OCI-LY7 (cell line): ENCODE data around the gene GPR35. TPM values are rescaled to one million over a fixed set of nuclear protein-coding genes. Genes with fewer than 3 reads are reported as not detected.

Experiments
- BruUV-seq: library from RNA; stranded (reverse); fragments of 400-500 nt; replicated peaks from 2 replicates; lab custom pipeline; 2021; lab: Mats Ljungman, UMichigan
- CTCF ChIA-PET: fragments of 300-600 bp; sonication (Branson Sonifier 250); formaldehyde crosslinking; loops from one replicate; lab custom pipeline; 2022; ENCODE audit warnings: antibody characterized with exemption; ENCODE audit not compliant: unreplicated experiment; lab: Charles Lee
- POLR2A ChIA-PET: fragments of 300-600 bp; sonication (Branson Sonifier 250); formaldehyde crosslinking; loops from one replicate; lab custom pipeline; 2022; ENCODE audit warnings: antibody characterized with exemption; lab: Charles Lee
- DNase-seq: peaks from one replicate; pipeline ENCODE4 v3.0.0-alpha.2; 2015; ENCODE audit warnings: low spot score
- H2AFZ ChIP-seq: fragments of 200-600 bp; sonication (generic), shearing (Covaris generic); 2 replicates; pipeline ENCODE4 v1.6.1; 2014; ENCODE audit warnings: mild to moderate bottlenecking, antibody characterized with exemption, low read length, moderate library complexity
- H3K27ac ChIP-seq: fragments of 200-600 bp; sonication (generic); 2 replicates; pipeline ENCODE4 v1.5.1; 2014; ENCODE audit warnings: mixed run types, low read depth, mild to moderate bottlenecking, moderate library complexity, low read length, inconsistent platforms; ENCODE audit not compliant: poor library complexity, severe bottlenecking
- H3K36me3 ChIP-seq: fragments of 200-600 bp; sonication (generic); 2 replicates; pipeline ENCODE4 v1.6.1; 2014; ENCODE audit warnings: mild to moderate bottlenecking, antibody characterized with exemption, low read length, moderate library complexity, mixed read lengths; ENCODE audit not compliant: insufficient read depth
- H3K4me1 ChIP-seq: fragments of 200-600 bp; sonication (generic); 2 replicates; pipeline ENCODE4 v1.5.1; 2014; ENCODE audit warnings: mild to moderate bottlenecking, low read length; ENCODE audit not compliant: insufficient read depth, poor library complexity, severe bottlenecking
- H3K4me2 ChIP-seq: fragments of 200-600 bp; sonication (generic); 2 replicates; pipeline ENCODE4 v1.6.1; 2014; ENCODE audit warnings: mild to moderate bottlenecking, low read length
- H3K4me3 ChIP-seq: fragments of 200-600 bp; sonication (generic); 2 replicates; pipeline ENCODE4 v1.5.1; 2014; ENCODE audit warnings: mild to moderate bottlenecking, low read depth, low read length; ENCODE audit not compliant: poor library complexity, severe bottlenecking
- H3K79me2 ChIP-seq: fragments of 200-600 bp; sonication (generic); 2 replicates; pipeline ENCODE4 v1.6.1; 2016; ENCODE audit warnings: low read depth, mild to moderate bottlenecking, low read length, moderate library complexity, mixed read lengths; ENCODE audit not compliant: insufficient read depth
- H3K9me2 ChIP-seq: fragments of 200-600 bp; sonication (generic); 2 replicates; pipeline ENCODE4 v1.6.1; 2016; ENCODE audit warnings: mild to moderate bottlenecking, low read length, mixed read lengths; ENCODE audit not compliant: insufficient read depth
- H3K9me3 ChIP-seq: fragments of 200-600 bp; sonication (generic); 2 replicates; pipeline ENCODE4 v1.6.1; 2014; ENCODE audit warnings: mild to moderate bottlenecking, mixed run types, low read length, mixed read lengths
- H4K20me1 ChIP-seq: fragments of 200-600 bp; sonication (generic); 2 replicates; pipeline ENCODE4 v1.6.1; 2014; ENCODE audit warnings: mild to moderate bottlenecking, antibody characterized with exemption, low read length, moderate library complexity, mixed read lengths; ENCODE audit not compliant: insufficient read depth
- EZH2phosphoT487 ChIP-seq: fragments of 200-600 bp; sonication (generic); IDR thresholded peaks from 2 replicates; pipeline ENCODE4 v1.6.1; 2018; ENCODE audit warnings: low read depth, borderline replicate concordance, mild to moderate bottlenecking, mixed run types, antibody characterized with exemption, low read length, moderate library complexity, mixed read lengths
- intact Hi-C: fragments of 100-400 bp; cut with micrococcal nuclease; formaldehyde crosslinking; loops from one replicate; pipeline ENCODE4 v1.10.0; 2022; ENCODE audit not compliant: unreplicated experiment
- total RNA-seq, 2 experiments: library from RNA; depleted of rRNA in 1 of 2; stranded (reverse); fragments of >200 nt in 1 of 2; shearing (Covaris generic) in 1 of 2; gene quantifications; 2 replicates each; pipeline ENCODE4 v1.2.3, GENCODE V29; 2014 to 2022
- TF ChIP-seq, protein P1 (sequence below): fragments of 200-600 bp; sonication (generic); conservative IDR thresholded peaks from 2 replicates; pipeline ENCODE4 v1.5.1; 2014; ENCODE audit warnings: mild to moderate bottlenecking, antibody characterized with exemption, low read length, moderate library complexity, mixed read lengths

The GPR35 gene
- total RNA-seq, 2 experiments from 2014 or later: 0.88 to 2.4 TPM

DNA sequence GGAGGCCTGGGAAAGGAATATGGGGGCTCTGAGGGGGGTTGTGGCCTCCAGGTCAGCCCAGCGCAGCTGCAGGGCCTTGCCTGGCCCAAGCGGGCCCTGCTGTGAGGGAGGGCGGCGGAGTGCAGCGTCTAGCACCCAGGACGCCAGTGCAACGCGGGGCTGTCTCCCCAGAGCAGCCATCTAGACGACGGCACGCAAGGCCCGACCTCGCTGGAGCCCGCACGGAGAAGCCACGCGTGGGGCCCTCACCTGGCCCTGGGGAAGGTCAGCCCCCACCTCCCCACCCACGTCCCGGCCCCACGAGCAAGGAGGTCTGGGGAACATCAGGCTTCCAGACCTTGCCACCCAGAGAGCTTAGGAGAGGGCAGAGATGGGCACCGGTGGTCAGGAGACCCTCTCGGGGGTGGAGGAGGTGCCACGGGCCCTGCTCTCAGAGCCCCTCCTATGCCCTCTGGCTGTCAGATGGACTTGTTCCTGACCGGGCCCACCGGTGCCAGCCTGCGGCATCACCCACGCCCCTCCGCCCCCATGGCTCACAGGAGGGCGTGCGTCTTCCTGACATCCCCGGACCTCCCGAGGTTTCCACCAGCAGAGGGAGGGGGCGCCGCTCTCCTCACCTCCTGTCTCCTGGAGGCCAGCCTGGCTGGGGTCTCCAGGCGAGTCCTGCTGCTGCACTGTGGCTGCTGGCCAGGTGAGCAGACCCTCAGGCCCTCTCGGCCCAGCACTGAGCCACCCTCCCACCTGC lies 17.0 kb downstream of the GPR35 start:
- TF ChIP-seq, protein P1, sequence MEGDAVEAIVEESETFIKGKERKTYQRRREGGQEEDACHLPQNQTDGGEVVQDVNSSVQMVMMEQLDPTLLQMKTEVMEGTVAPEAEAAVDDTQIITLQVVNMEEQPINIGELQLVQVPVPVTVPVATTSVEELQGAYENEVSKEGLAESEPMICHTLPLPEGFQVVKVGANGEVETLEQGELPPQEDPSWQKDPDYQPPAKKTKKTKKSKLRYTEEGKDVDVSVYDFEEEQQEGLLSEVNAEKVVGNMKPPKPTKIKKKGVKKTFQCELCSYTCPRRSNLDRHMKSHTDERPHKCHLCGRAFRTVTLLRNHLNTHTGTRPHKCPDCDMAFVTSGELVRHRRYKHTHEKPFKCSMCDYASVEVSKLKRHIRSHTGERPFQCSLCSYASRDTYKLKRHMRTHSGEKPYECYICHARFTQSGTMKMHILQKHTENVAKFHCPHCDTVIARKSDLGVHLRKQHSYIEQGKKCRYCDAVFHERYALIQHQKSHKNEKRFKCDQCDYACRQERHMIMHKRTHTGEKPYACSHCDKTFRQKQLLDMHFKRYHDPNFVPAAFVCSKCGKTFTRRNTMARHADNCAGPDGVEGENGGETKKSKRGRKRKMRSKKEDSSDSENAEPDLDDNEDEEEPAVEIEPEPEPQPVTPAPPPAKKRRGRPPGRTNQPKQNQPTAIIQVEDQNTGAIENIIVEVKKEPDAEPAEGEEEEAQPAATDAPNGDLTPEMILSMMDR: no peak
- TF ChIP-seq EZH2phosphoT487: no peak

DNA sequence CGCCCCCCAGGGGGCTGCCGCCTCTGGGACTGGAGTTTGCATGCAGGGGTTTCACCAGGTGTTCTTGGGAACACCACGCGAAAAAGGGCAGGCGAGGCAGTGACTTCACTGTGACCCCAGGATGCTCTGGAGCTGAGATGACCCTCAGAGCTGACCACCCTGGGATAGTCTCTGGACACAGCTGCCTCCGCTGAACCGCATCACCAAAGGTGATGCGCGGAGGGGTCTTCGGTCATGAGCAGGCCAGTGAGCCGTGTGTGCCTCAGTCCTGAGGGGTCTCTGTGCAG lies 17.5 kb downstream of the GPR35 start:
- POLR2A ChIA-PET: no interaction called here
- CTCF ChIA-PET: no interaction called here
- no TSS peak for BruUV-seq

More for the DNA sequence above, 17.0 kb downstream of the GPR35 start:
- Histone ChIP-seq H3K27ac (no peak overlapping the region), H3K4me3 (no peak overlapping the region), H2AFZ (no peak overlapping the region), H3K9me3 (no peaks in the 10 kb centered on the region), H3K4me2 (no peak overlapping the region), H3K4me1 (no peaks in the 10 kb centered on the region), H3K36me3 (no peaks in the 10 kb centered on the region), H3K79me2 (no peaks in the 10 kb centered on the region), H3K9me2 (no peaks in the 10 kb centered on the region), H4K20me1 (no peaks in the 10 kb centered on the region)
- CTCF ChIA-PET: no interaction called here
- POLR2A ChIA-PET: no interaction called here
- intact Hi-C loops: no loop called here
- no peak for DNase-seq
- no TSS peak for BruUV-seq

More for the DNA sequence above, 17.5 kb downstream of the GPR35 start:
- no peak for DNase-seq
- Histone ChIP-seq H3K4me3 (no peak overlapping the region), H3K79me2 (no peaks in the 10 kb centered on the region), H3K9me3 (no peaks in the 10 kb centered on the region), H4K20me1 (no peaks in the 10 kb centered on the region), H3K36me3 (no peaks in the 10 kb centered on the region), H3K4me2 (no peak overlapping the region), H3K4me1 (no peaks in the 10 kb centered on the region), H3K27ac (no peak overlapping the region), H2AFZ (no peak overlapping the region), H3K9me2 (no peaks in the 10 kb centered on the region)
- intact Hi-C loops: no loop called here
- TF ChIP-seq, protein P1: no peak
- no peak for TF ChIP-seq EZH2phosphoT487
